Psoas muscle (tissue), 8 donors: ENCODE data around the gene STRBP. TPM values are rescaled to one million over a fixed set of nuclear protein-coding genes. Genes with fewer than 3 reads are reported as not detected.

Experiments
- ATAC-seq, 4 donors: fragments of 200-7000 bp; cut with Tn5 transposase; one replicate each; pipeline ENCODE4 v1.9.1; 2020; ENCODE audit warnings: moderate library complexity in 3 of 4, mild to moderate bottlenecking in 2 of 4
- DNase-seq, 2 donors: peaks; one replicate each; pipeline ENCODE4 v3.0.0-alpha.2; 2020
- H3K27ac ChIP-seq: fragments of 200-600 bp; one replicate; pipeline ENCODE4 v1.8.0; 2022
- H3K27me3 ChIP-seq, 3 donors: fragments of 200-600 bp in 1 of 3; one replicate each; pipeline versions ENCODE4 v1.6.1 to v1.8.0; 2013 to 2022; ENCODE audit warnings: low read length in 2 of 3, mild to moderate bottlenecking in 2 of 3, moderate library complexity in 1 of 3; ENCODE audit not compliant: insufficient read depth in 3 of 3
- H3K36me3 ChIP-seq, 2 donors: fragments of 200-600 bp in 1 of 2; one replicate each; pipeline versions ENCODE4 v1.6.1 to v1.8.0; 2013 to 2022; ENCODE audit warnings: low read depth in 1 of 2, mild to moderate bottlenecking in 1 of 2, moderate library complexity in 1 of 2; ENCODE audit not compliant: insufficient read depth in 1 of 2
- H3K4me1 ChIP-seq: fragments of 200-600 bp; one replicate; pipeline ENCODE4 v1.8.0; 2022
- H3K4me3 ChIP-seq: fragments of 200-600 bp; one replicate; pipeline ENCODE4 v1.8.0; 2022; ENCODE audit warnings: mild to moderate bottlenecking
- H3K9me3 ChIP-seq: fragments of 200-600 bp; one replicate; pipeline ENCODE4 v1.8.0; 2022
- WGBS, 3 donors: extraction: QIAGEN DNeasy Blood & Tissue Kit; methylation state at CpG; one replicate each; pipeline versions ENCODE4 v1.1.6 to v1.1.7; 2013; 5-methylcytosine and 5-hydroxymethylcytosine counted together
- intact Hi-C, 2 donors: fragments of 100-400 bp; cut with DNase I; formaldehyde crosslinking; loops; one replicate each; pipeline versions ENCODE4 v1.11.0 to v1.14.2; 2022
- polyA plus RNA-seq, 3 donors: library from polyadenylated mRNA; stranded (reverse); fragments of 200-250 nt; gene quantifications; one replicate each; pipeline ENCODE4 v1.2.3, GENCODE V29; 2013
- total RNA-seq, 4 donors: library from RNA; stranded (reverse); fragmentation: NEBNext Ultra II Directional in 2 of 4; extraction: Animal tissue kit (Norgen Biotek cat#: 25700) in 2 of 4; gene quantifications; one replicate each; pipeline versions ENCODE4 v1.2.1 to v1.2.4, GENCODE V29; 2021 to 2023
- TF ChIP-seq, protein P1 (sequence below): fragments of 200-600 bp; IDR thresholded peaks from one replicate; pipeline ENCODE4 v1.8.0; 2022; ENCODE audit warnings: antibody characterized with exemption
- donor health status: healthy with polysubstance abuse.
- donor health status: DM: no; HTN: no; CAD: no; lungs with moderate emphysema.
- donor health status: Bipolar disorder and iron deficiency.
- donor health status: healthy.
- donor health status: DM: yes; HTN: yes; CAD: no.
- donor health status: DM: no; HTN: no; CAD: no.
- donor health status: DM: no; HTN: no; CAD: no.
- donor health status: DM: yes; HTN: yes; CAD: no.

STRBP gene
- total and polyA plus RNA-seq, 7 donors = 3.8 to 8.5 (median 6.2) TPM

GRCh38 chr9:123087359-123087888, 181.0 kb downstream of the STRBP start:
- ATAC-seq (peak; percentile 59 to 78 (median 70)), DNase-seq (no peak)
- H3K4me1 ChIP-seq = no peaks in the 10 kb centered on the region
- intact Hi-C loops = loop anchor here in 1 of 2 donors (2.0 to 10.0 kb wide), 2 partner anchors 67 to 261 kb away; no protein-coding TSS in a partner anchor
- no peaks in the 10 kb centered on the region for H3K9me3 ChIP-seq
- 75 to 91% (median 85%) methylated on average over 4 of the region's 4 CpGs for WGBS, 3 donors
- no peaks in the 10 kb centered on the region for H3K27me3 ChIP-seq
- H3K27ac ChIP-seq = no peak overlapping the region
- peaks cover 6 to 85% of the 10 kb centered on the region in 2 donors for H3K36me3 ChIP-seq
- H3K4me3 ChIP-seq = no peak overlapping the region
- TF ChIP-seq, protein P1, sequence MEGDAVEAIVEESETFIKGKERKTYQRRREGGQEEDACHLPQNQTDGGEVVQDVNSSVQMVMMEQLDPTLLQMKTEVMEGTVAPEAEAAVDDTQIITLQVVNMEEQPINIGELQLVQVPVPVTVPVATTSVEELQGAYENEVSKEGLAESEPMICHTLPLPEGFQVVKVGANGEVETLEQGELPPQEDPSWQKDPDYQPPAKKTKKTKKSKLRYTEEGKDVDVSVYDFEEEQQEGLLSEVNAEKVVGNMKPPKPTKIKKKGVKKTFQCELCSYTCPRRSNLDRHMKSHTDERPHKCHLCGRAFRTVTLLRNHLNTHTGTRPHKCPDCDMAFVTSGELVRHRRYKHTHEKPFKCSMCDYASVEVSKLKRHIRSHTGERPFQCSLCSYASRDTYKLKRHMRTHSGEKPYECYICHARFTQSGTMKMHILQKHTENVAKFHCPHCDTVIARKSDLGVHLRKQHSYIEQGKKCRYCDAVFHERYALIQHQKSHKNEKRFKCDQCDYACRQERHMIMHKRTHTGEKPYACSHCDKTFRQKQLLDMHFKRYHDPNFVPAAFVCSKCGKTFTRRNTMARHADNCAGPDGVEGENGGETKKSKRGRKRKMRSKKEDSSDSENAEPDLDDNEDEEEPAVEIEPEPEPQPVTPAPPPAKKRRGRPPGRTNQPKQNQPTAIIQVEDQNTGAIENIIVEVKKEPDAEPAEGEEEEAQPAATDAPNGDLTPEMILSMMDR = no peak

DNA sequence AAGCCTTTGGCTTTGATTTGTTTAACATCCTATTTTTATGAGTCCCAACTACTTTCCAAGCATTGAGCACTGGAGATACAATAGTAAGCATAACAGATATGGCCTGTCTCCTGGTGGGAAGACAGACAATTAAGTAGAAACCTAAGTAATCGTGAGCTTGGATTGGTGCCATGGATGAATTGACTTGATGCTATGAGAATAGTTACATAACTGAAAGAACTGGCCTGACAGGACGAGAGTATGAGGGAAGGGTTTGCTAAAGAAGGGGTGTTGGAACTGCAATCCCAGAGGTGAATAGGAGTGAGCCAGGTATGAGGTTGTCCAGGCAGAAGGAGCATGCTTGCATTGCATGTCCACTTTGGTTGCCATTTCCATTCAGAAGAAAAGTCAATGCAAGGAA, 182.5 kb downstream of the STRBP start:
- 66 to 78% (median 77%) methylated on average over 2 of the region's 2 CpGs for WGBS, 3 donors

DNA sequence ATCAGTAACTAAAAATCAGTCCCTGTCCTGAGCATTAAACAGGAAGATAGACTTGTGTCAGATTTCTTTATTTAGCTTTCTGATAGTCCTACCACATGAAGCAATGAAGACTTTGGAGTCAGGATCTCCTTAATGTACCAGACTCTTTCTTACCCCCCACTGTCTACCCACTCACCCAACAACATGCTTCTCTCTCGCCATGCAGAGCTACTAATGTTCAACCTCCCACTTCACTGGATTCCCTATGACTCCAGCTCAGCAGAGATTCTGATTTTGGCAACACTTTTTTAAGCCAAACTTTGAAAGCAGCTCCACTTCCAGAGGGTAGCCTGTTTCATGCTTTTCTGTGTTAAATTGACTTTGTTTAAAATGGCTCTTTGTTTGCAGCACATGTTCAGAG, 184.1 kb downstream of the STRBP start:
- DNase-seq = no peak
- intact Hi-C loops = loop anchor here in 1 of 2 donors (10.0 kb wide), 1 partner anchor 71 kb away; no protein-coding TSS in a partner anchor
- Histone ChIP-seq H3K4me1 (no peaks in the 10 kb centered on the region), H3K9me3 (no peaks in the 10 kb centered on the region), H3K36me3 (peaks cover 6 to 84% of the 10 kb centered on the region in 2 donors), H3K27ac (no peak overlapping the region), H3K27me3 (no peaks in the 10 kb centered on the region), H3K4me3 (no peak overlapping the region)
- WGBS, 3 donors = 93 to 100% (median 95%) methylated on average over 1 of the region's 1 CpG
- TF ChIP-seq, protein P1 = no peak
- no peak for ATAC-seq

More for the DNA sequence above, 182.5 kb downstream of the STRBP start:
- Histone ChIP-seq H3K4me3 (no peak overlapping the region), H3K27me3 (no peaks in the 10 kb centered on the region), H3K4me1 (no peaks in the 10 kb centered on the region), H3K27ac (no peak overlapping the region), H3K9me3 (no peaks in the 10 kb centered on the region), H3K36me3 (peaks cover 3 to 84% of the 10 kb centered on the region in 2 donors)
- TF ChIP-seq, protein P1 = no peak
- no peak for DNase-seq
- no peak for ATAC-seq
- intact Hi-C loops = loop anchor here in 1 of 2 donors (2.0 to 10.0 kb wide), 2 partner anchors 69 to 263 kb away; no protein-coding TSS in a partner anchor

- DNase-seq (no peak), ATAC-seq (no peak)
- WGBS, 3 donors = 89 to 95% (median 90%) methylated on average over 6 of the region's 6 CpGs
- no peak overlapping the region for H3K27ac ChIP-seq
- no peak overlapping the region for H3K4me3 ChIP-seq
- TF ChIP-seq, protein P1 = no peak
- intact Hi-C loops = loop anchor here in 1 of 2 donors (10.0 kb wide), 1 partner anchor 71 kb away; no protein-coding TSS in a partner anchor
- H3K4me1 ChIP-seq = no peaks in the 10 kb centered on the region
- H3K27me3 ChIP-seq = no peaks in the 10 kb centered on the region
- H3K36me3 ChIP-seq = peaks cover 7 to 84% of the 10 kb centered on the region in 2 donors
- H3K9me3 ChIP-seq = no peaks in the 10 kb centered on the region
Observed at GRCh38 chr9:123083680-123084079, 184.7 kb downstream of the STRBP start.
